HG03442 (cell line): ENCODE data around the gene CTDSPL.
"Not testable (repeated sequence)": the region's sequence is repeated elsewhere in the genome, so short reads cannot be mapped to it uniquely, and the experiment has no call there.

Source experiments
- ATAC-seq: cut with Tn5 transposase; IDR thresholded peaks from one replicate; pipeline ENCODE4 v1.9.1; 2021; ENCODE audit warnings: mild to moderate bottlenecking, moderate library complexity; ENCODE audit not compliant: unreplicated experiment

CTDSPL gene

GRCh38 chr3:37963635-37964034 is 102.0 kb downstream of the CTDSPL start:
- ATAC-seq = no peak

- no peak for ATAC-seq
These were observed 102.5 kb downstream of the CTDSPL start for GRCh38 chr3:37964146-37964545.

DNA sequence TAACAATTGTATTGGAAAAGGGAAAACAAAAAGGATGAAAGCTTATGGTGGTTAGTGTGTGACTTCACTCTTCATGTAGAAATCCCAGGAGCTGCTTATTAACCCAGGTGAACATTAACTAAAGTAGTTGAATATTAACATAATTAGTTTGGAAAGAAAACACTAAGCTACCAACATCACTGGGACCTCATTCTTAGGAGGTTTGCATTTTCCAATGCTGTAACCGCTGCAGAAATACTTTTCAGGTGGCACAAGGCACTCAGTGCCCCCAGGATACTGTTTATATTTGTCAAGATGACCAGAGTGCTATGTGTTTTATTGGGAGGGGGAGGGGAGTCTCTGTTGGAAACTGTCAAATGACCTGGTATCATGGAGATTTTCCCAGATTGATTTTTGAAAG is 103.0 kb downstream of the CTDSPL start:
- no peak for ATAC-seq

GRCh38 chr3:37967260-37967881 is 105.7 kb downstream of the CTDSPL start:
- ATAC-seq = peak; percentile 77

DNA sequence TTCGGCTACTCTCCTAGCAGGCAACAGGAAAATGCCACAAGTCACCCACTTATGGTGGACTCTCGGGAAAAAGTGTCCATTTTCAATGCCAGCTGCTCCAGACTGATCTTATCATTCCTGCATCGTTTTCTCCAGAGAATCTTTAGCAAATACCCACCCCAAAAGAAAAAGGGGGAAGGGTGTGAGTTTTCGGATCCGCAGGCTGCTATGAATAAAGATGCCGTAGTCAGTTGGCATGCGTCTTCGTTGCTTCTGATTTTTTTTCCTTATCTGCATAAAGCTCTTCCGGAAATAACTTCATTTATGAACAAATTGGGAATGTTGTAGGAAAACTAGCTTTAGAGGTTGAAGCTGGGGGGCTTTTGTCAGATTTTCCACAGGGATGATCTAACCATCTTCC is 106.5 kb downstream of the CTDSPL start:
- no peak for ATAC-seq

- no peak for ATAC-seq
These were observed 107.3 kb downstream of the CTDSPL start for GRCh38 chr3:37968813-37969595.

- ATAC-seq = no peak
These were observed 108.0 kb downstream of the CTDSPL start for GRCh38 chr3:37969596-37970100.

DNA sequence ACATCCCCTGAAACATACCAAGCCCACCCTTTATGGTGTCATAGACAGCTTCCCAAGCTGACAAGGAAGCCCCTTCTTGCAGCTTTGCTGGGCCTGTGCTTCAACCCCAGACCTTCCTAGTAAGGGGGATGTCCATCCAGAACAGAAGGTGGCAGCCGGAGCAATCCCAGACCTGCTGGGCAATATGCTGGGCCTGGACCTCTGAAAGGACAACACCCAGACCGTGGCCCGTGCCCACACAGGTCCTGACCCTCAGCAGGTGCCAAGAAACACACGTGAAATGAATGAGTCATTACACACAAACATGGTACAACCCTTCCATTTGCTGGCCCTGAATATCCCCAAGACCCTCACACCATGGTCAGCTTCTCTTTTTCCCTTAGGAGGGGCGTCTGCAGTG is 109.1 kb downstream of the CTDSPL start:
- no peak for ATAC-seq

DNA sequence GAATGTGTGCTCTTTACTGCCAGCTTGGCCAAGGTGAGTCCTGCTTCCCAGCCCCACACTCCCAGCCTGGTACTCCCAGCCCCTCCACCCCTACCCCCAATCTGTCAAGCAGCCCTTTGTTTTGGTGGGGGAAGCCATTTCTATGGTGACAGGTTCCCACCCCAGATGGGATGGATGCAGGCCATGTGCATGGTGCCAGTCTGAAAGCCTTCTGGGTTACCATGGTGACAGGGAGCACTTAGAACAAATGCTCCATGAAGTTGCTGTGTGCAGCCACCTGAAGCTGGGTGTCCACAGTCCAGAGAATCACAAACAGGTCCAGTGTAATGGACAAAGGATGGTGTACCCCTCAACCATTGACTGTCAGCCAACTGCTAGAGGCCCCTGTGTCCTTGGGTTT is 109.8 kb downstream of the CTDSPL start:
- ATAC-seq = no peak

GRCh38 chr3:37972056-37972455 is 110.4 kb downstream of the CTDSPL start:
- ATAC-seq = not testable (repeated sequence)

- no peak for ATAC-seq
These were observed 111.8 kb downstream of the CTDSPL start for GRCh38 chr3:37973246-37974054.

GRCh38 chr3:37974121-37975083 is 112.7 kb downstream of the CTDSPL start:
- peak; percentile 91 for ATAC-seq

DNA sequence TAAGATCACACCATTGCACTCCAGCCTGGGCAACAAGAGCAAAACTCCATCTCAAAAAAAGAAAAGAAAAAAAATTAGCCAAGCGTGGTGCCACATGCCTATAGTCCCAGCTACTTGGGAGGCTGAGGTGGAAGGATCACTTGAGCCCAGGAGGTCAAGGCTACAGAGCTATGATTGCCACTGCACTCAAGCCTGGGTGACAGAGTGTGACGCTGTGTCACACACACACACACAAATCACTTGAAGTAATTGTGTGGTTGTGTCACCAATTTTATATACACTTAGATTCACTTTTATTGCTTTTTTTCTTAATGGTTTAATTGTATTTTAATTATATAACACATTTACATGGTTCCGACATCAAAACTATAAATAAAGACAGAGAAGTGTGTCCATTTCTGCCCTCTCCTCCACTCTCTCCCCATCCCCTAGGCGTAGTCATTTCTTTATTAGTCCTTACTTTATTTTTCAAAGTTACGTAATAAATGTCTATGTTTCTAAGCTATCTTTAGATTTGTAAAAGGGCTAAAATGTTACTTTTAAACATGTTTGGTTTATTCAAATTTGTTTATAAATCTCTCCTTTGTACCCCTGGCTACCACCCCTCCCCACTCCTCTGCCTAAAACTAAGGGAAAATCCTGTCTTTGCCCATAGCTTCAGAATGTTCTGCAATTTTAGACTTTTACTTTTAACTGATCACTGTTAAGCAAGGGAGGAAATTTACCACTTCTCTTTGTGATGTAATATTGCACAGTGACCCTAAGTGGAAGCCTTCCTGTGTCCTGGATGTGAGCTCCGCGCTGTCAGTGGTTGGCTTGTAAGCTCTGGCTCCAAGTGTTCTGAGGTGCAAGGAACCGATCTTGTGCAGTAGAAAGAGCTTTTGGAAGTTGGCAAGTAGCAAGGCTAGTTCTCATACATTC is 118.1 kb downstream of the CTDSPL start:
- no peak for ATAC-seq

DNA sequence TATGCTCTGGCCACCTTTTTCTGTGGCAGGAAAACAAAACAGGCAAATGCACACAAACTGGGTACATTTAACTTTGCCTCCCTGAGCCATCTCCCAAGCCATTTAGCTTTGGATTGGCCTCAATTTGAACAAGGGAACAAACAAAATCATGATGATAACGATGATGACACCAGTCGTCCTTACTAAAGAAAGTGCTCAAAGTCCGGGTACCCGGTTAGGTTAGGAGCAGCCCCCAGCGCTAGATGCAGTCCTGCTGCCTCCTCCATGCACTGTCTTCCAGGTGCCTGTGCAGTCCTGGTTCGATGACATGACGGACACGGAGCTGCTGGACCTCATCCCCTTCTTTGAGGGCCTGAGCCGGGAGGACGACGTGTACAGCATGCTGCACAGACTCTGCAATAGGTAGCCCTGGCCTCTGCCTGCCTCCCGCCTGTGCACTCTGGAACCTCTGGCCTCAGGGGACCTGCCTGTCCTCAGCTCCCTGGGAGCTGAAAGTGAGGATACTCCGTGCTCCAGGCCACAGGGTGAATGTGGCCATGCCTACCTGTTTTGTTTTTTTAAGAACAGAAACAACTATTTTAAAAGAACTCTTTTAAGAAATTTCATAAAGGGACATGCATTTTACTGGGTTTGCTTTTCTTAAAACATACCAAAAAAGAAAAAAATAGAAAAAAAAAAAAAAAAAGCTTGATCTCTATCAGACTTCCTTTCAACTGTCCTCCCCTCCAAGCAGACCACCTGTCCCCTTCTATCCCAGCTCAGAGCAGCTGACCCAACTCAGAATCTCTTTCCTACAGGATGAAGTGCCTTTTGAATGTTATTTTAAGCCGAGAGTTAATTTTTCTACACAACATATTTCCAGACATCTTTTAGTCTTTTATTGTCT is 119.0 kb downstream of the CTDSPL start:
- no peak for ATAC-seq

GRCh38 chr3:37981348-37981664 is 119.6 kb downstream of the CTDSPL start:
- no peak for ATAC-seq

DNA sequence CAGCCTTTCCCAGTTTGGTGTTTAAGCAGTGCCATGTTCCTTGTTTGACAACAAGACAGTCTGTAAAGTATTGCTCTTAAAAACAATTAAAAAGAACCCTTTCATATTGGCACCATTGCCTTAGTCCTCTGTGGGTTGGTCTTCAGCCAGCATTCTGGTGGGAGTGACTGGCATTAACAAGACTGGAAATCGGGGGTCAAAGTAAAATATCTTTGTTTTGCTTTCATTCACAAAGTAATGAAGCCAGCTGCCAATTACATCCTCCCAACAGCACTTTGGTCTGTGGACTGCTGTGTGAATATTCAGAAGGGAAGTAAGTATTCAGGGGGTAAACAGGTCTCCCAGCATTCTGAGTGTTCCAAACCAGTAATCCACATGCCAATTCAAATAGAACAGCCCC is 120.7 kb downstream of the CTDSPL start:
- no peak for ATAC-seq

- ATAC-seq = no peak
These were observed 122.4 kb downstream of the CTDSPL start for GRCh38 chr3:37984051-37984450.

GRCh38 chr3:37984596-37984995 is 122.9 kb downstream of the CTDSPL start:
- ATAC-seq = no peak
